Ovary (tissue), 9 donors: ENCODE measurements around the gene RPS26. TPM values are rescaled to one million over a fixed set of nuclear protein-coding genes. Genes with fewer than 3 reads are reported as not detected.

Experiments used
- DNase-seq, 5 donors: peaks; one replicate each; pipeline ENCODE4 v3.0.0-alpha.2; 2019 to 2020
- H3K27ac ChIP-seq, 2 donors: fragments of 200-600 bp; one replicate each; pipeline versions ENCODE4 v1.5.1 to v1.8.0; 2019 to 2022
- H3K27me3 ChIP-seq: fragments of 200-600 bp; one replicate; pipeline ENCODE4 v1.8.0; 2022
- H3K36me3 ChIP-seq: fragments of 200-600 bp; sonication (generic); one replicate; pipeline ENCODE4 v1.5.1; 2019
- H3K4me1 ChIP-seq: one replicate; pipeline ENCODE4 v1.8.1; 2013; ENCODE audit warnings: mild to moderate bottlenecking, moderate library complexity; ENCODE audit not compliant: insufficient read depth
- H3K4me3 ChIP-seq: fragments of 200-600 bp; sonication (generic); one replicate; pipeline ENCODE4 v1.5.1; 2017
- H3K9me3 ChIP-seq, 2 donors: fragments of 200-600 bp in 1 of 2; sonication (generic) in 1 of 2; one replicate each; pipeline versions ENCODE4 v1.5.1 to v1.8.1; 2013 to 2019; ENCODE audit warnings: mild to moderate bottlenecking in 1 of 2, moderate library complexity in 1 of 2
- EP300 ChIP-seq: sonication (generic); formaldehyde crosslinking; IDR thresholded peaks from one replicate; pipeline ENCODE4 v1.6.1; 2017; ENCODE audit warnings: antibody characterized with exemption
- POLR2A ChIP-seq: fragments of 450-650 bp; IDR thresholded peaks from one replicate; pipeline ENCODE4 v1.6.1; 2017; ENCODE audit warnings: antibody characterized with exemption, mild to moderate bottlenecking, moderate library complexity
- WGBS, 3 donors: extraction: QIAGEN DNeasy Blood & Tissue Kit in 1 of 3; methylation state at CpG; one replicate each; pipeline versions ENCODE4 v1.1.5 to v1.1.7; 2013 to 2017; 5-methylcytosine and 5-hydroxymethylcytosine counted together
- intact Hi-C, 4 donors: fragments of 100-400 bp; cut with DNase I; formaldehyde crosslinking; loops; one replicate each; pipeline versions ENCODE4 v1.11.0 to v1.15.1; 2022 to 2023
- polyA plus RNA-seq, 2 donors: library from polyadenylated mRNA; stranded (reverse); fragments of 200-250 nt in 1 of 2; fragments of 350-450 nt in 1 of 2; fragmentation: Illumina TruSeq in 1 of 2; extraction: RNeasy Lipid Tissue Mini Kit (QIAGEN cat#74804) in 1 of 2; gene quantifications; one replicate each; pipeline ENCODE4 v1.2.3, GENCODE V29; 2013 to 2014
- total RNA-seq, 7 donors: library from RNA; depleted of rRNA in 2 of 7; stranded (reverse); fragments of >200 nt in 2 of 7; fragmentation: NEBNext Ultra II Directional in 3 of 7; extraction: Animal tissue kit (Norgen Biotek cat#: 25700) in 3 of 7; gene quantifications; one replicate each; pipeline versions ENCODE4 v1.1.0 to v1.2.4, GENCODE V29; 2016 to 2023
- TF ChIP-seq, protein P1 (sequence below), 3 donors: fragments of 450-650 bp in 2 of 3; fragments of 200-600 bp in 1 of 3; IDR thresholded peaks; one replicate each; pipeline versions ENCODE4 v1.5.1 to v1.8.0; 2016 to 2022; ENCODE audit warnings: antibody characterized with exemption in 3 of 3, mild to moderate bottlenecking in 1 of 3
- donor health status: DM: no; HTN: no; CAD: no; lungs with moderate emphysema.
- donor health status: DM: no; HTN: no; CAD: no.
- donor health status: Bipolar disorder and iron deficiency.
- donor health status: DM: yes; HTN: yes; CAD: no.
- donor health status: DM: no; HTN: no; CAD: no.
- donor health status: DM: yes; HTN: yes; CAD: no.

RPS26 gene
- total and polyA plus RNA-seq, 9 donors: 16.2 to 2,562 (median 140) TPM

DNA sequence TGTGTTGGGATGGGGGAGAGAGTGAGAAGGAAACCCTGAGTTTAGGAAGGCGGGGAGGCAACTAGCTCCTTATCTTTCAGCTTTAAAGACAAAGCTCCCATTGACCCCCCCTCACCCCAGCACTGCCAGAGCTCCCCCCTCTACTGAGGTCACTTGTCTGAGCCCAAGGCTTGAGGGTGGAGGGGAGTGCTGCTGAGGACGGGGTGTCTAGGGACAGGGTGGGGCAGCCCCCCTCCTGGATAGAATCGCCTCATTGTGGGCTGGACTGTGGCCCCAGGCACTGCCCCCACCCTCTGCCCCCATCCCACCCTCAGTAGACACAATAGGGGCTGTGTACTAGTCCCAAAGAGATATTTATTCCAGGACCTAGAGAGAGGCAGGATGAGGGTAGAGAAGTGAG lies 41.2 kb downstream of the RPS26 start:
- Histone ChIP-seq H3K9me3 (no peaks in the 10 kb centered on the region), H3K27me3 (no peaks in the 10 kb centered on the region), H3K27ac (no peak overlapping the region), H3K4me3 (no peak overlapping the region), H3K4me1 (peaks cover 5% of the 10 kb centered on the region), H3K36me3 (no peaks in the 10 kb centered on the region)
- intact Hi-C loops: no loop called here
- 47 to 69% (median 58%) methylated on average over 3 of the region's 3 CpGs for WGBS, 3 donors
- no peak for DNase-seq
- no peak for TF ChIP-seq POLR2A
- TF ChIP-seq EP300: no peak
- TF ChIP-seq, protein P1, sequence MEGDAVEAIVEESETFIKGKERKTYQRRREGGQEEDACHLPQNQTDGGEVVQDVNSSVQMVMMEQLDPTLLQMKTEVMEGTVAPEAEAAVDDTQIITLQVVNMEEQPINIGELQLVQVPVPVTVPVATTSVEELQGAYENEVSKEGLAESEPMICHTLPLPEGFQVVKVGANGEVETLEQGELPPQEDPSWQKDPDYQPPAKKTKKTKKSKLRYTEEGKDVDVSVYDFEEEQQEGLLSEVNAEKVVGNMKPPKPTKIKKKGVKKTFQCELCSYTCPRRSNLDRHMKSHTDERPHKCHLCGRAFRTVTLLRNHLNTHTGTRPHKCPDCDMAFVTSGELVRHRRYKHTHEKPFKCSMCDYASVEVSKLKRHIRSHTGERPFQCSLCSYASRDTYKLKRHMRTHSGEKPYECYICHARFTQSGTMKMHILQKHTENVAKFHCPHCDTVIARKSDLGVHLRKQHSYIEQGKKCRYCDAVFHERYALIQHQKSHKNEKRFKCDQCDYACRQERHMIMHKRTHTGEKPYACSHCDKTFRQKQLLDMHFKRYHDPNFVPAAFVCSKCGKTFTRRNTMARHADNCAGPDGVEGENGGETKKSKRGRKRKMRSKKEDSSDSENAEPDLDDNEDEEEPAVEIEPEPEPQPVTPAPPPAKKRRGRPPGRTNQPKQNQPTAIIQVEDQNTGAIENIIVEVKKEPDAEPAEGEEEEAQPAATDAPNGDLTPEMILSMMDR (IDR thresholded peaks at IDR 0.05): no peak

DNA sequence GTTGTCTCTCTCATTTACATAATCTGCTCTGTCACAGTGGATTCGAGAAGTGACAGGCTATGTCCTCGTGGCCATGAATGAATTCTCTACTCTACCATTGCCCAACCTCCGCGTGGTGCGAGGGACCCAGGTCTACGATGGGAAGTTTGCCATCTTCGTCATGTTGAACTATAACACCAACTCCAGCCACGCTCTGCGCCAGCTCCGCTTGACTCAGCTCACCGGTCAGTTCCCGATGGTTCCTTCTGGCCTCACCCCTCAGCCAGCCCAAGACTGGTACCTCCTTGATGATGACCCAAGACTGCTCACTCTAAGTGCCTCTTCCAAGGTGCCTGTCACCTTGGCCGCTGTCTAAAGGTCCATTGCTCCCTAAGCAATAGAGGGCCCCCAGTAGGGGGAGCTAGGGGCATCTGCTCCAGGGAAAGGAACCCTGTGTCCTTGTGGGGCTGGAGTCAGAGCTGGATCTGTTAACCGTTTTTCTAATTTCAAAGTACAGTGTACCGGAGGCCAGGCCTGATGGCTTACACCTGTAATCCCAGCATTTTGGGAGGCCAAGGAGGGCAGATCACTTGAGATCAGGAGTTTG lies 43.3 kb downstream of the RPS26 start:
- no peaks in the 10 kb centered on the region for H3K27me3 ChIP-seq
- H3K4me3 ChIP-seq: no peak overlapping the region
- no peaks in the 10 kb centered on the region for H3K36me3 ChIP-seq
- H3K27ac ChIP-seq: no peak overlapping the region
- no peak for DNase-seq
- H3K9me3 ChIP-seq: no peaks in the 10 kb centered on the region
- 88 to 92% (median 89%) methylated on average over 15 of the region's 15 CpGs for WGBS, 3 donors
- intact Hi-C loops: loop anchor here in 1 of 4 donors (2.0 kb wide), 1 partner anchor 62 kb away; no protein-coding TSS in a partner anchor
- TF ChIP-seq POLR2A: no peak
- TF ChIP-seq, protein P1 (IDR thresholded peaks at IDR 0.05): no peak
- TF ChIP-seq EP300: no peak
- H3K4me1 ChIP-seq: peaks cover 2% of the 10 kb centered on the region

DNA sequence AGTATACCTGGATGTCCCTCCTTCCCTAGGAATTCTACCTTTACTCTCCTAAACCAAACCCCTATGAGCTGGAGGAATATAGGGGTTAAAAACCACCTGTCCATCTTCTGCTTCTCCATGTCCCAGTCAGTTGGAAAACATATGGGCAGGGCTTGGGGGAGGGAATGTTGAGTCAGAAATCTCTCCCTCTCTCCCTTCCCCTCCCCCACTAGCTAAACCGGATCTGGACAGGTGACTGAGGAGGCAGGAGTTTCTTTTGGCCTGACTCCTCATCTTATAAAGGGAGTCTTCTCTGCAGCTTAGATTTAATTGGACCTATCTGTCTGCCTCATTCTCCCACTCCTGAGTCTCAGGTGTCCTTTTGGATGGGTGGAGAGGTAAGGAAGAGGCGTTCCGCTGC lies 44.4 kb downstream of the RPS26 start:
- no peak overlapping the region for H3K27ac ChIP-seq
- 73 to 74% (median 73%) methylated on average over 3 of the region's 3 CpGs for WGBS, 3 donors

DNA sequence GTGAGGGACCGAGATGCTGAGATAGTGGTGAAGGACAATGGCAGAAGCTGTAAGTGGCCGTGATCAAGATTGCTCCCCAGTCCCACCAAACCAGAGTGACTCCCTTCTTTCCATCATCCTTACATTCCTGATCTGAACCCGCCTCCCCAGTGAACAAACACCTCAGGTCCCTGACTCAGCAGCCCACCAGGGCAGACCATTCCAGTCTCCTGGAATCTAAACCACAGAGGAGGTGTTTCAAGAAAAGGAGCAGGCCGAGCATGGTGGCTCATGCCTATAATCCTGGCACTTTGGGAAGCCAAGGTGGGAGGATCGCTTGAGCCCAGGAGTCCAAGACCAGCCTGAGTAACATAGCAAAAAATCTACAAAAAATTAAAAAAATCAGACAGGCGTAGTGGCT lies 44.9 kb downstream of the RPS26 start:
- H3K36me3 ChIP-seq: no peaks in the 10 kb centered on the region
- H3K27me3 ChIP-seq: no peaks in the 10 kb centered on the region
- no peak overlapping the region for H3K27ac ChIP-seq
- H3K9me3 ChIP-seq: no peaks in the 10 kb centered on the region
- intact Hi-C loops: no loop called here
- H3K4me3 ChIP-seq: no peak overlapping the region
- no peaks in the 10 kb centered on the region for H3K4me1 ChIP-seq
- DNase-seq: no peak
- no peak for TF ChIP-seq POLR2A
- TF ChIP-seq EP300: no peak
- TF ChIP-seq, protein P1 (IDR thresholded peaks at IDR 0.05): no peak
- 85 to 91% (median 88%) methylated on average over 6 of the region's 6 CpGs for whole genome bisulfite sequencing, 3 donors

More for the DNA sequence above, 44.4 kb downstream of the RPS26 start:
- H3K4me1 ChIP-seq: no peaks in the 10 kb centered on the region
- no peaks in the 10 kb centered on the region for H3K36me3 ChIP-seq
- intact Hi-C loops: no loop called here
- no peak overlapping the region for H3K4me3 ChIP-seq
- DNase-seq: no peak
- no peaks in the 10 kb centered on the region for H3K9me3 ChIP-seq
- H3K27me3 ChIP-seq: no peaks in the 10 kb centered on the region
- TF ChIP-seq EP300 (no peak), POLR2A (no peak)
- TF ChIP-seq, protein P1 (IDR thresholded peaks at IDR 0.05): no peak
